ENCODE measurements around the gene RANBP2. TPM values are rescaled to one million over a fixed set of nuclear protein-coding genes. Genes with fewer than 3 reads are reported as not detected.

RANBP2 gene
- total and polyA plus RNA-seq, 9 of the 15 experiments (the other 6 are each of a cell fraction or from before 2014, with no cell fraction given), result 11.7 to 97.4 (median 48.1) TPM

DNA sequence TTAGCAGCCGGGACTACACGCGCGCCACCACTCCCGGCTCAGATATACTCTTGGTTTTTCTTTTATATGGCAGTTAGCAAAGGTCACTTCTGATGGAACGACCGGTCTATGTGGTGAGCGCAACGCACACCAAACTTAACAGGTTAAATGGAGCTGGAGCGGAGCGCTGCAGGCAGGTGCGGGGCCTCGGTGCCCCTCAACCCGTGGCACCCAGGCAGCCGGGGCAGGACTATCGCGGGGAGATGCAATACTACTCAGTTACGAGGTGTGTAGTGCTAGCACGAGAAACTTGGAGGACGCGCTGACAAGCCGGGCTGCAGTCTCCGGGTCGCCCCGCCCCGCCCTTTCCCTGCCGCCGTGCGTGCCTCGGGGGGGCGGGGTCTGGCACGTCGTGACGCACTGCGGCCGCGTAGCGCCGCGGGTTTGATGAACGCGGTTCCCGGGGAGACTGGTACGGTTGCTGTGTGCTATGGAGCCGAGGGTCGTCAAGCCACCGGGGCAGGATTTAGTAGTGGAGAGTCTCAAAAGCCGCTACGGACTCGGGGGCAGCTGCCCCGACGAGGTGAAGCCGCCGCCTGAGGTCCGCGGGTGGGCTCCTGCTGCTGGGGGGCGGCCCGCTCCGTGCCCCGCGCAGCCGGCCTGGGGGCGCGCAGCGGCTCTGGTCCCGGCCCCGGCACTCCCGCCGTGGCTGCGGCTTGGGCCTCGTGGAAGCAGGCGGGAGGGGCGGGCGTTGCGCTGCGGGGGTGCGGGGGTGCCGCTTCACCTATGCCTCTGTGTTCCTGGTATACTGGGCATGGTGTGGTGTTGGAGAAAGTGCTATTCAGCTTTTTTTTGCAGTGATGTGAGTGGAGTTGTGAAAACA is 67.3 kb downstream of the RANBP2 start, which contains the start of gene CCDC138 (continued):
- TF ChIP-seq, protein P1, sequence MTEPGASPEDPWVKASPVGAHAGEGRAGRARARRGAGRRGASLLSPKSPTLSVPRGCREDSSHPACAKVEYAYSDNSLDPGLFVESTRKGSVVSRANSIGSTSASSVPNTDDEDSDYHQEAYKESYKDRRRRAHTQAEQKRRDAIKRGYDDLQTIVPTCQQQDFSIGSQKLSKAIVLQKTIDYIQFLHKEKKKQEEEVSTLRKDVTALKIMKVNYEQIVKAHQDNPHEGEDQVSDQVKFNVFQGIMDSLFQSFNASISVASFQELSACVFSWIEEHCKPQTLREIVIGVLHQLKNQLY (CRISPR knock-in tag; conservative IDR thresholded peaks at IDR 0.05), result no peak
- TF ChIP-seq ZNF316 (IDR thresholded peaks at IDR 0.05) (peak; percentile 76), RUNX1 (IDR thresholded peaks at IDR 0.05; ENCODE audit: low read depth) (no peak; the same call in 1 of the 2 replicates), JUNB (CRISPR knock-in tag; conservative IDR thresholded peaks at IDR 0.05) (no peak), HDAC2 (IDR thresholded peaks at IDR 0.05) (0 out of 2 replicates have a peak, but pooled peaks have one; percentile 54), TGIF2 (CRISPR knock-in tag; IDR thresholded peaks at IDR 0.05) (no peak), CUX1 (CRISPR knock-in tag; IDR thresholded peaks at IDR 0.05) (no peak), HEY1 (CRISPR knock-in tag; IDR thresholded peaks at IDR 0.05; ENCODE audit: borderline replicate concordance) (no peak), TAF1 (IDR thresholded peaks at IDR 0.05; ENCODE audit: control insufficient read depth, extremely low read depth, insufficient read depth, low read length, severe bottlenecking) (peak; percentile 73), ZNF263 (CRISPR knock-in tag; IDR thresholded peaks at IDR 0.05; ENCODE audit: borderline replicate concordance) (no peak), POLR2B (IDR thresholded peaks at IDR 0.05; ENCODE audit: low read depth, partially characterized antibody) (peak; percentile 78), SRSF9 (IDR thresholded peaks at IDR 0.05; ENCODE audit: borderline replicate concordance, low read depth, low read length) (no peak), ZNF695 (CRISPR knock-in tag; IDR thresholded peaks at IDR 0.05) (no peak), STAT5B (CRISPR knock-in tag; IDR thresholded peaks at IDR 0.05) (no peak), SMAD1 (IDR thresholded peaks at IDR 0.05; ENCODE audit: low read depth, low read length, partially characterized antibody) (peak; percentile 35), ZNF507 (tag; conservative IDR thresholded peaks at IDR 0.05) (no peak), MITF (IDR thresholded peaks at IDR 0.05) (no peak)
- TF ChIP-seq, protein P2, sequence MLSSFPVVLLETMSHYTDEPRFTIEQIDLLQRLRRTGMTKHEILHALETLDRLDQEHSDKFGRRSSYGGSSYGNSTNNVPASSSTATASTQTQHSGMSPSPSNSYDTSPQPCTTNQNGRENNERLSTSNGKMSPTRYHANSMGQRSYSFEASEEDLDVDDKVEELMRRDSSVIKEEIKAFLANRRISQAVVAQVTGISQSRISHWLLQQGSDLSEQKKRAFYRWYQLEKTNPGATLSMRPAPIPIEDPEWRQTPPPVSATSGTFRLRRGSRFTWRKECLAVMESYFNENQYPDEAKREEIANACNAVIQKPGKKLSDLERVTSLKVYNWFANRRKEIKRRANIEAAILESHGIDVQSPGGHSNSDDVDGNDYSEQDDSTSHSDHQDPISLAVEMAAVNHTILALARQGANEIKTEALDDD (IDR thresholded peaks at IDR 0.05), result peak; percentile 56
